GM12878 (cell line): ENCODE results near the gene USH1G. TPM values are rescaled to one million over a fixed set of nuclear protein-coding genes. Genes with fewer than 3 reads are reported as not detected.

Source experiments
- ATAC-seq: fragments of 200-7000 bp; cut with Tn5 transposase; 3 replicates; pipeline ENCODE4 v1.9.1; 2020; ENCODE audit warnings: mild to moderate bottlenecking, moderate library complexity
- BruUV-seq: library from RNA; stranded (reverse); fragments of 400-500 nt; replicated peaks from 2 replicates; lab custom pipeline; 2021; lab: Mats Ljungman, UMichigan
- CTCF ChIA-PET: fragments of 300-600 bp; sonication (Branson Sonifier 250); formaldehyde crosslinking; extraction: SDS; loops from one replicate; lab custom pipeline; 2021; ENCODE audit warnings: inconsistent platforms; lab: Yijun Ruan, JAX
- POLR2A ChIA-PET: fragments of 350-600 bp; formaldehyde crosslinking; extraction: SDS; loops from one replicate; lab custom pipeline; 2021; ENCODE audit warnings: inconsistent platforms; lab: Charles Lee
- RAD21 ChIA-PET: fragments of 300-600 bp; sonication (Branson Sonifier 250); formaldehyde crosslinking; loops from one replicate; lab custom pipeline; 2023; ENCODE audit warnings: antibody characterized with exemption; ENCODE audit not compliant: unreplicated experiment; lab: Charles Lee
- SMC1A ChIA-PET: fragments of 300-600 bp; sonication (Branson Sonifier 250); formaldehyde crosslinking; loops from one replicate; lab custom pipeline; 2023; ENCODE audit not compliant: unreplicated experiment, uncharacterized antibody; lab: Charles Lee
- DNase-seq: peaks from one replicate; pipeline ENCODE4 v3.0.0-alpha.2; 2011; ENCODE audit warnings: low read depth, low spot score
- FAIRE-seq: peaks from 3 replicates; lab custom pipeline; 2011; peaks lifted over from hg19 to GRCh38; lab: Jason Lieb, UNC
- H2AFZ ChIP-seq: 2 replicates; pipeline ENCODE4 v1.6.0; 2011; ENCODE audit warnings: low read depth, low read length, control low read depth; ENCODE audit not compliant: control insufficient read depth
- H3K27ac ChIP-seq: 2 replicates; pipeline ENCODE4 v1.5.1; 2011; ENCODE audit warnings: control low read depth; ENCODE audit not compliant: control insufficient read depth, insufficient read depth
- H3K27me3 ChIP-seq, 2 experiments: replicated peaks in 1 of 2; 2 replicates each; pipeline versions ENCODE4 v1.6.0 to v1.6.1; 2011; ENCODE audit warnings: low read length in 1 of 2; ENCODE audit not compliant: control insufficient read depth in 2 of 2, insufficient read depth in 2 of 2
- H3K36me3 ChIP-seq, 2 experiments: 2 replicates each; pipeline ENCODE4 v1.5.1; 2011; ENCODE audit warnings: low read length in 1 of 2; ENCODE audit not compliant: control insufficient read depth in 2 of 2, insufficient read depth in 2 of 2
- H3K4me1 ChIP-seq: 2 replicates; pipeline ENCODE4 v1.6.1; 2011; ENCODE audit warnings: mild to moderate bottlenecking, low read length, moderate library complexity, mixed read lengths; ENCODE audit not compliant: control insufficient read depth, insufficient read depth
- H3K4me2 ChIP-seq: 2 replicates; pipeline ENCODE4 v1.6.0; 2011; ENCODE audit warnings: control low read depth; ENCODE audit not compliant: control insufficient read depth, insufficient read depth
- H3K4me3 ChIP-seq: fragments of 200-600 bp; sonication (generic); 2 replicates; pipeline ENCODE4 v1.5.1; 2016
- H3K79me2 ChIP-seq: 2 replicates; pipeline ENCODE4 v1.6.0; 2011; ENCODE audit warnings: low read length; ENCODE audit not compliant: control insufficient read depth, insufficient read depth
- H3K9ac ChIP-seq: 2 replicates; pipeline ENCODE4 v1.8.0; 2011; ENCODE audit warnings: low read length, control low read depth, mixed read lengths; ENCODE audit not compliant: control insufficient read depth, insufficient read depth
- H3K9me3 ChIP-seq: replicated peaks from 3 replicates; pipeline ENCODE4 v1.5.1; 2011; ENCODE audit warnings: mild to moderate bottlenecking, low read length; ENCODE audit not compliant: control insufficient read depth, insufficient read depth
- H4K20me1 ChIP-seq: 2 replicates; pipeline ENCODE4 v1.6.0; 2011; ENCODE audit not compliant: control insufficient read depth, insufficient read depth
- ELK1 ChIP-seq: IDR thresholded peaks from 2 replicates; pipeline ENCODE4 v1.6.1; 2012; ENCODE audit warnings: low read depth, low read length, improper control_type of control experiment
- FOXM1 ChIP-seq: IDR thresholded peaks from 2 replicates; pipeline ENCODE4 v1.6.1; 2012; ENCODE audit warnings: low read depth, mild to moderate bottlenecking, inconsistent platforms, low read length, moderate library complexity
- MAX ChIP-seq: IDR thresholded peaks from 2 replicates; pipeline ENCODE4 v1.6.1; 2012; ENCODE audit warnings: low read depth, low read length, improper control_type of control experiment
- MYC ChIP-seq: IDR thresholded peaks from 2 replicates; pipeline ENCODE4 v1.6.1; 2011; ENCODE audit warnings: mild to moderate bottlenecking, low read length, moderate library complexity, inconsistent platforms; ENCODE audit not compliant: insufficient read depth, insufficient replicate concordance, insufficient read length, severe bottlenecking
- NFYA ChIP-seq: IDR thresholded peaks from 2 replicates; pipeline ENCODE4 v1.6.1; 2011; ENCODE audit warnings: low read depth, mild to moderate bottlenecking, low read length, improper control_type of control experiment, borderline replicate concordance
- NFYB ChIP-seq: IDR thresholded peaks from 2 replicates; pipeline ENCODE4 v1.6.1; 2011; ENCODE audit warnings: low read depth, mild to moderate bottlenecking, low read length, improper control_type of control experiment, moderate library complexity; ENCODE audit not compliant: insufficient read depth
- NR2C2 ChIP-seq: IDR thresholded peaks from 2 replicates; pipeline ENCODE4 v1.6.1; 2011; ENCODE audit warnings: borderline replicate concordance, low read depth; ENCODE audit not compliant: control insufficient read depth, insufficient read length
- PAX8 ChIP-seq: fragments of 450-650 bp; IDR thresholded peaks from 2 replicates; pipeline ENCODE4 v1.6.1; 2017; ENCODE audit warnings: mild to moderate bottlenecking, moderate library complexity
- POLR2AphosphoS2 ChIP-seq: IDR thresholded peaks from 2 replicates; pipeline ENCODE4 v1.6.1; 2011; ENCODE audit warnings: low read depth, mild to moderate bottlenecking, low read length, improper control_type of control experiment, moderate library complexity
- PRDM15 ChIP-seq: fragments of 450-650 bp; formaldehyde crosslinking; IDR thresholded peaks from 2 replicates; pipeline ENCODE4 v1.4.0; 2020; ENCODE audit warnings: mild to moderate bottlenecking, moderate library complexity
- SP1 ChIP-seq: IDR thresholded peaks from one replicate; pipeline ENCODE4 v1.6.1; 2011; ENCODE audit warnings: low read depth, low read length
- SRF ChIP-seq, 2 experiments: IDR thresholded peaks; 2 replicates each; pipeline ENCODE4 v1.6.1; 2011; ENCODE audit warnings: low read depth in 2 of 2, low read length in 2 of 2, mild to moderate bottlenecking in 1 of 2, moderate library complexity in 1 of 2
- TCF7 ChIP-seq: IDR thresholded peaks from 2 replicates; pipeline ENCODE4 v1.6.1; 2014; ENCODE audit warnings: antibody characterized with exemption, borderline replicate concordance
- ZSCAN29 ChIP-seq: fragments of 450-650 bp; IDR thresholded peaks from 2 replicates; pipeline ENCODE4 v1.6.1; 2017; ENCODE audit warnings: mild to moderate bottlenecking, moderate library complexity
- WGBS: methylation state at CpG from one replicate; pipeline ENCODE4 v1.1.6; 2016; ENCODE audit warnings: low lambda C conversion rate; ENCODE audit not compliant: insufficient replicate concordance, insufficient coverage; ENCODE audit errors: missing lambda C conversion rate; 5-methylcytosine and 5-hydroxymethylcytosine counted together
- in situ Hi-C: fragments of 300-500 bp; cut with MboI; formaldehyde crosslinking; loops from 9 replicates; pipeline ENCODE4 v1.14.3; 2018; ENCODE audit warnings: mixed read lengths
- intact Hi-C: fragments of 100-400 bp; cut with micrococcal nuclease; formaldehyde crosslinking; loops from one replicate; pipeline ENCODE4 v1.14.2; 2022; ENCODE audit not compliant: unreplicated experiment
- polyA plus RNA-seq, 11 experiments: library from polyadenylated mRNA; depleted of rRNA in 4 of 11; unstranded in 6 of 11; stranded (reverse) in 5 of 11; fragments of >200 nt; fragmentation: Nextera tagmentation in 4 of 11; fragmentation: Illumina TruSeq in 1 of 11; extraction: Ambion mirVana in 4 of 11; extraction: Trizol in 1 of 11; gene quantifications; 1 replicate in 1 of 11; 2 replicates in 10 of 11; pipeline versions ENCODE4 v1.2.1 to v1.2.3, GENCODE V29; 2011 to 2016; ENCODE audit warnings: inconsistent platforms in 2 of 11, missing spikeins in 2 of 11, low read depth in 1 of 11
- total RNA-seq, 4 experiments: library from RNA; depleted of rRNA in 3 of 4; stranded (reverse); fragments of >200 nt in 3 of 4; fragmentation: Illumina TruSeq in 1 of 4; extraction: Trizol in 1 of 4; gene quantifications; 2 replicates each; pipeline versions ENCODE4 v1.2.1 to v1.2.3, GENCODE V29; 2013 to 2021
- TF ChIP-seq, protein P1 (sequence below): fragments of 450-650 bp; IDR thresholded peaks from 2 replicates; pipeline ENCODE4 v1.6.1; 2017; ENCODE audit warnings: mild to moderate bottlenecking, low read depth, inconsistent platforms; ENCODE audit not compliant: poor library complexity, severe bottlenecking
- TF ChIP-seq, protein P2 (sequence below): fragments of 450-650 bp; IDR thresholded peaks from 2 replicates; pipeline ENCODE4 v1.6.1; 2016; ENCODE audit warnings: mild to moderate bottlenecking

The USH1G gene
- total and polyA plus RNA-seq, 10 of the 15 experiments (the other 5 are each of a cell fraction or from before 2014, with no cell fraction given), result 0.05 to 0.62 (median 0.09) TPM; not detected in 7

GRCh38 chr17:74881073-74881472 is 42.0 kb downstream of the USH1G start:
- ChIA-PET POLR2A (no interaction called here), RAD21 (no interaction called here), SMC1A (interaction anchor here (0.6 kb wide), 2 partner anchors 58 to 216 kb away, joined by 3 read pairs; no protein-coding TSS in a partner anchor), CTCF (interaction anchor here (0.7 to 1.2 kb wide), 3 partner anchors 11 to 610 kb away, joined by 3 to 5 read pairs (median 3); no protein-coding TSS in a partner anchor)
- WGBS, result 28% methylated on average over 11 of the region's 11 CpGs
- Histone ChIP-seq H3K9me3 (no peaks in the 10 kb centered on the region), H3K4me1 (no peaks in the 10 kb centered on the region), H3K4me2 (no peak overlapping the region), H3K4me3 (no peak overlapping the region), H3K27ac (no peak overlapping the region), H3K36me3 (no peaks in the 10 kb centered on the region), H2AFZ (no peak overlapping the region), H3K27me3 (no peaks in the 10 kb centered on the region), H3K9ac (no peak overlapping the region), H3K79me2 (no peaks in the 10 kb centered on the region), H4K20me1 (no peaks in the 10 kb centered on the region)
- intact Hi-C loops (no loop called here), in situ Hi-C loops (no loop called here)
- ATAC-seq, result no peak
- FAIRE-seq, result no peak
- BruUV-seq, result no TSS peak
- no peak for DNase-seq
- TF ChIP-seq, protein P1, sequence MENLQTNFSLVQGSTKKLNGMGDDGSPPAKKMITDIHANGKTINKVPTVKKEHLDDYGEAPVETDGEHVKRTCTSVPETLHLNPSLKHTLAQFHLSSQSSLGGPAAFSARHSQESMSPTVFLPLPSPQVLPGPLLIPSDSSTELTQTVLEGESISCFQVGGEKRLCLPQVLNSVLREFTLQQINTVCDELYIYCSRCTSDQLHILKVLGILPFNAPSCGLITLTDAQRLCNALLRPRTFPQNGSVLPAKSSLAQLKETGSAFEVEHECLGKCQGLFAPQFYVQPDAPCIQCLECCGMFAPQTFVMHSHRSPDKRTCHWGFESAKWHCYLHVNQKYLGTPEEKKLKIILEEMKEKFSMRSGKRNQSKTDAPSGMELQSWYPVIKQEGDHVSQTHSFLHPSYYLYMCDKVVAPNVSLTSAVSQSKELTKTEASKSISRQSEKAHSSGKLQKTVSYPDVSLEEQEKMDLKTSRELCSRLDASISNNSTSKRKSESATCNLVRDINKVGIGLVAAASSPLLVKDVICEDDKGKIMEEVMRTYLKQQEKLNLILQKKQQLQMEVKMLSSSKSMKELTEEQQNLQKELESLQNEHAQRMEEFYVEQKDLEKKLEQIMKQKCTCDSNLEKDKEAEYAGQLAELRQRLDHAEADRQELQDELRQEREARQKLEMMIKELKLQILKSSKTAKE, result no peak
- TF ChIP-seq POLR2AphosphoS2 (no peak), PAX8 (no peak), MAX (no peak), TCF7 (no peak), SRF (IDR thresholded peaks at IDR 0.05; ENCODE audit: low read depth in 2 of 2, low read length in 2 of 2) (no peak), ELK1 (no peak), NFYB (no peak), NFYA (no peak), PRDM15 (CRISPR knock-in tag) (no peak), FOXM1 (no peak), MYC (no peak), ZSCAN29 (no peak), NR2C2 (no peak), SP1 (no peak)
- TF ChIP-seq, protein P2, sequence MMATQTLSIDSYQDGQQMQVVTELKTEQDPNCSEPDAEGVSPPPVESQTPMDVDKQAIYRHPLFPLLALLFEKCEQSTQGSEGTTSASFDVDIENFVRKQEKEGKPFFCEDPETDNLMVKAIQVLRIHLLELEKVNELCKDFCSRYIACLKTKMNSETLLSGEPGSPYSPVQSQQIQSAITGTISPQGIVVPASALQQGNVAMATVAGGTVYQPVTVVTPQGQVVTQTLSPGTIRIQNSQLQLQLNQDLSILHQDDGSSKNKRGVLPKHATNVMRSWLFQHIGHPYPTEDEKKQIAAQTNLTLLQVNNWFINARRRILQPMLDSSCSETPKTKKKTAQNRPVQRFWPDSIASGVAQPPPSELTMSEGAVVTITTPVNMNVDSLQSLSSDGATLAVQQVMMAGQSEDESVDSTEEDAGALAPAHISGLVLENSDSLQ, result no peak
